GM18498 (cell line): ENCODE results near the gene DENR.
A peak's percentile ranks its signal among the peaks of the same experiment; 100 is the strongest.

Experiments used
- ATAC-seq: cut with Tn5 transposase; IDR thresholded peaks from one replicate; pipeline ENCODE4 v1.9.1; 2021; ENCODE audit warnings: mild to moderate bottlenecking, moderate library complexity; ENCODE audit not compliant: unreplicated experiment

Gene DENR

GRCh38 chr12:122813310-122813713, 60.7 kb downstream of the DENR start:
- peak; percentile 55 for ATAC-seq

GRCh38 chr12:122819209-122819785, 66.7 kb downstream of the DENR start:
- no peak for ATAC-seq

- no peak for ATAC-seq
Observed at GRCh38 chr12:122820138-122820537, 67.5 kb downstream of the DENR start.
